Breast epithelium (tissue), 3 donors: Measurements from ENCODE around the gene EIF4E3.

Experiments
- POLR2A ChIP-seq: fragments of 450-650 bp; IDR thresholded peaks from one replicate; pipeline ENCODE4 v1.6.1; 2016; ENCODE audit warnings: antibody characterized with exemption, mild to moderate bottlenecking, moderate library complexity
- POLR2AphosphoS5 ChIP-seq, 3 donors: sonication (generic); formaldehyde crosslinking; IDR thresholded peaks; one replicate each; pipeline ENCODE4 v1.6.1; 2017; ENCODE audit warnings: antibody characterized with exemption in 3 of 3
- TF ChIP-seq, protein P1 (sequence below), 3 donors: fragments of 450-650 bp; IDR thresholded peaks; one replicate each; pipeline ENCODE4 v1.5.1; 2016 to 2017; ENCODE audit warnings: antibody characterized with exemption in 3 of 3, mild to moderate bottlenecking in 3 of 3, moderate library complexity in 3 of 3

DNA sequence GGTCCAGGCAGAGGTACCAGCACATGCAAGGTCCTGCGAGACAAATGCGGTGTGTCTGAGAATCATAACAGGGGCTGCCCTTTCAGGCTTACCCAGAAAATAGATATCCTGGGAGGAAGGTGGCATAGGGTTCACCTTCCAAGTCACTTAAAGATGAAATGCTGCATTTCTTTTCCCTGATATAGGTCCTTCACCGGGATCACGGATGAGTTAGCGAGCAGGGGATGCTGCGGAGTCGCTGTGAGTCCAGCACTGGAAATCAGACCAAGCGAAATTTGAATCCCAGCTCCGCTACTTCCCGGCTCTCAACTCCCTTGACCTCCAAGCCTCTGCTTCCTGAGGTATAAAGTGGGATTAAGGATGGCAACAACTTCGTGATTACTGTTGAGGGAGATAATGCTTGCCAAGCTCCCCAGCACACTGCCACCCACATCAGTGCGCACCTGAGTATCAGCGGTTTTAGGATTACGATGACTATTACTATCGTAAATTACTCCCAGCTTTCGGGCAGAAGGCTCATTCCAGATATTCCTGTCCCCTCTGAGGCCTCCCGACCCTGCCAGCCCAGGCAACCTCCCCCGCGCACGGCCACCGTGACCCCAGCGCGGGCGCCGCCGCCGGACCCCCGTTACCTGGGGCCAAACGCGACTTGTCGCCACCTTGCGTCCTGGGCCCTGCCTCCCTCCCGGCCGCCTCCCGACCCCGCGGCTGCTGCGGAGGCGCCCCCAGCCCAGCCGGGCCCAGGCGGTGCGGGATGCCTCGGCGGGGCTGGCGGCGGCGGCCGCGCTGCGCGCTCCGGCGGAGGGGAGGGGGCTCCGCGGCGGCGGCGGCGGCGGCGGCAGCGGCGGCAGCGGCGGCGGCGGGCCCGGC lies 27.9 kb upstream of the EIF4E3 start:
- TF ChIP-seq, protein P1, sequence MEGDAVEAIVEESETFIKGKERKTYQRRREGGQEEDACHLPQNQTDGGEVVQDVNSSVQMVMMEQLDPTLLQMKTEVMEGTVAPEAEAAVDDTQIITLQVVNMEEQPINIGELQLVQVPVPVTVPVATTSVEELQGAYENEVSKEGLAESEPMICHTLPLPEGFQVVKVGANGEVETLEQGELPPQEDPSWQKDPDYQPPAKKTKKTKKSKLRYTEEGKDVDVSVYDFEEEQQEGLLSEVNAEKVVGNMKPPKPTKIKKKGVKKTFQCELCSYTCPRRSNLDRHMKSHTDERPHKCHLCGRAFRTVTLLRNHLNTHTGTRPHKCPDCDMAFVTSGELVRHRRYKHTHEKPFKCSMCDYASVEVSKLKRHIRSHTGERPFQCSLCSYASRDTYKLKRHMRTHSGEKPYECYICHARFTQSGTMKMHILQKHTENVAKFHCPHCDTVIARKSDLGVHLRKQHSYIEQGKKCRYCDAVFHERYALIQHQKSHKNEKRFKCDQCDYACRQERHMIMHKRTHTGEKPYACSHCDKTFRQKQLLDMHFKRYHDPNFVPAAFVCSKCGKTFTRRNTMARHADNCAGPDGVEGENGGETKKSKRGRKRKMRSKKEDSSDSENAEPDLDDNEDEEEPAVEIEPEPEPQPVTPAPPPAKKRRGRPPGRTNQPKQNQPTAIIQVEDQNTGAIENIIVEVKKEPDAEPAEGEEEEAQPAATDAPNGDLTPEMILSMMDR (IDR thresholded peaks at IDR 0.05) = no peak
- TF ChIP-seq POLR2A (no peak), POLR2AphosphoS5 (IDR thresholded peaks at IDR 0.05) (no peak)
